ENCODE data around the gene CNTN4.

Gene CNTN4

DNA sequence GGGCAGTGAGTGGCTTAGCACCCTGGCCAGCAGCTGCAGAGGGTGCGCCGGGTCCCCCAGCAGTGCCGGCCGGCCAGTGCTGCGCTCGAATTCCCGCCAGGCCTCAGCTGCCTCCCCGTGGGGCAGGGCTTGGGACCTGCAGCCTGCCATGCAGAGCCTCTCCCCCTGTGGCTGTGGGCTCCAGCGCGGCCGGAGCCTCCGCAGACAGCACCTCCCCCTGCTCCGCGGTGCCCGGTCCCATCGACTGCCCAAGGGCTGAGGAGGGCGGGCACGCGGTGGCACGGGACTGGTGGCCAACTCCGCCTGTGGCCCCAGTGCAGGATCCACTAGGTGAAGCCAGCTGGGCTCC is 386.3 kb downstream of the CNTN4 start:
- no peak for DNase-seq (ENCODE audit: extremely low spot score)
- POLR2A ChIA-PET: no interaction called here
- CTCF ChIA-PET: no interaction called here
- no peak for TF ChIP-seq FOXA1 (IDR thresholded peaks at IDR 0.05)
- TF ChIP-seq NFRKB (IDR thresholded peaks at IDR 0.05): no peak
- TF ChIP-seq SUZ12 (IDR thresholded peaks at IDR 0.05): no peak
- TF ChIP-seq L3MBTL2 (conservative IDR thresholded peaks at IDR 0.05): no peak
- TF ChIP-seq SP1 (IDR thresholded peaks at IDR 0.05): no peak
- TF ChIP-seq HDGF (IDR thresholded peaks at IDR 0.05; ENCODE audit: borderline replicate concordance): no peak
- TF ChIP-seq, protein P1, sequence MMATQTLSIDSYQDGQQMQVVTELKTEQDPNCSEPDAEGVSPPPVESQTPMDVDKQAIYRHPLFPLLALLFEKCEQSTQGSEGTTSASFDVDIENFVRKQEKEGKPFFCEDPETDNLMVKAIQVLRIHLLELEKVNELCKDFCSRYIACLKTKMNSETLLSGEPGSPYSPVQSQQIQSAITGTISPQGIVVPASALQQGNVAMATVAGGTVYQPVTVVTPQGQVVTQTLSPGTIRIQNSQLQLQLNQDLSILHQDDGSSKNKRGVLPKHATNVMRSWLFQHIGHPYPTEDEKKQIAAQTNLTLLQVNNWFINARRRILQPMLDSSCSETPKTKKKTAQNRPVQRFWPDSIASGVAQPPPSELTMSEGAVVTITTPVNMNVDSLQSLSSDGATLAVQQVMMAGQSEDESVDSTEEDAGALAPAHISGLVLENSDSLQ (IDR thresholded peaks at IDR 0.05): no peak
- TF ChIP-seq CTBP1 (IDR thresholded peaks at IDR 0.05; ENCODE audit: borderline replicate concordance): no peak
- no peak for TF ChIP-seq ELF4 (IDR thresholded peaks at IDR 0.05)
- no peak for TF ChIP-seq FOXM1 (IDR thresholded peaks at IDR 0.05; ENCODE audit: borderline replicate concordance)
- TF ChIP-seq ZNF384 (IDR thresholded peaks at IDR 0.05): no peak
- TF ChIP-seq FOXK2 (IDR thresholded peaks at IDR 0.05): no peak
- TF ChIP-seq ARNT (IDR thresholded peaks at IDR 0.05): no peak
- TF ChIP-seq TARDBP (IDR thresholded peaks at IDR 0.05): no peak
- TF ChIP-seq BHLHE40 (IDR thresholded peaks at IDR 0.05; ENCODE audit: borderline replicate concordance): no peak

DNA sequence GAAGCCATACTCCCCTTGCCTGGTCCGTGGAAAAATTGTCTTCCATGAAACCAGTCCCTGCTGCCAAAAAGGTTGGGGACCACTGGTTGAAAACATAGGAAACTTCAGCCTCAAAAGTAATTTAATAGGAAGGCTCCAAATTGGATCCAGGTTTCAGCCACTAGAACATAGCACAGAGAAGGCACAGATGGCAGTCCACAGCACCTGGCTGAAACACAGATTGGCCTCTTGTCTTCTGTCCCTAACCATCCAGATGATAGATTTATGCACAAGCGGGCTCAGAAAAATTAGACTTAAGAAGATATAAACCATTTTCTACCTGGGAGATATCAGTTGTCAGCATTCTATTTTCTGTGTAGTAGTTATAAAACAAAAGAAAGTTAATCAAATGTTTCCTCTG is 397.1 kb downstream of the CNTN4 start:
- DNase-seq (ENCODE audit: extremely low spot score): no peak
- POLR2A ChIA-PET: no interaction called here
- TF ChIP-seq ARNT (IDR thresholded peaks at IDR 0.05) (no peak), ELF4 (IDR thresholded peaks at IDR 0.05) (no peak), NFRKB (IDR thresholded peaks at IDR 0.05) (no peak), ZNF384 (IDR thresholded peaks at IDR 0.05) (no peak), SP1 (IDR thresholded peaks at IDR 0.05) (no peak), LEF1 (IDR thresholded peaks at IDR 0.05; ENCODE audit: borderline replicate concordance) (no peak)
- CTCF ChIA-PET: no interaction called here

DNA sequence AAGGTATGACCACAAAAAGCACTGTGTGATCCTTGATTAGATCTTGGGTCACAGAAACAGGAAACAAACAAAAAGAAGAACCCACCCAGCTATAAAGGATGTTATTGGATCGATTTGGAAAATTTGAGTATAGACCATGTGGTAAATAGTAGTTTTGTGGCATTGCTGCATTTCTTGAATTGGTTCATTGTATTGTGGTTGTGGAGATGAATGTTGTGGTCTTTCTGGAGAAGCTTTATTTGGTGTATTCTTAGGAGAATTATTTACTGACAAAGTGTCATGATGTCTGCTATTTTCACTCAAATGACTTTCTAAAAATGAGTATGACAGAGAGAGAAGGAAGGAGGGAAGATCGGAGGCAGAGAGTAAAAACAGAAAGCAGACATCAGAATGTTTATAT is 406.2 kb downstream of the CNTN4 start:
- no peak for TF ChIP-seq FOXM1 (IDR thresholded peaks at IDR 0.05; ENCODE audit: borderline replicate concordance)
- TF ChIP-seq HDGF (IDR thresholded peaks at IDR 0.05; ENCODE audit: borderline replicate concordance): no peak
- TF ChIP-seq CTBP1 (IDR thresholded peaks at IDR 0.05; ENCODE audit: borderline replicate concordance): no peak
- TF ChIP-seq FOXA1 (IDR thresholded peaks at IDR 0.05): no peak
- POLR2A ChIA-PET: no interaction called here
- DNase-seq (ENCODE audit: extremely low spot score): no peak
- CTCF ChIA-PET: no interaction called here

DNA sequence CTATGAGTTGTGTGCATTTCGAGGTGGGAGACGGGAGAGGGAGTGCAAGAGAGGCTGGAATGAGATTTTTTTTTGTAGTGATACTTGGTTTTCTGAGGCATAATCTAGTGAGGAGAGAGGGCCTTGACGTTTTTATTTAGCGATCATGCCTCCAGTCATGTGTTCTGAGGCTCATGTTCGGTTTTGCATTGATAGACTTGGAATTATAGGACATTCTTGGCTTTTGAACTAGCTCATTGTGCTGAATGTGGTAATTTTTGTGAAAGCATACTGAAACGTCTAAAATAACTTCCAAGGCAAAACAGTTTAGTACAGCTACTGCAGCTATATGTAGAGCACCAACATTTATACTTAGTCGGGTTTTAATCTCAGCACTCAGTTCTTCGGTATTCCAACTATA is 408.1 kb downstream of the CNTN4 start:
- ChIA-PET CTCF (no interaction called here), POLR2A (no interaction called here)
- no peak for TF ChIP-seq SUZ12 (IDR thresholded peaks at IDR 0.05)
- no peak for TF ChIP-seq FOXM1 (IDR thresholded peaks at IDR 0.05; ENCODE audit: borderline replicate concordance)
- TF ChIP-seq CTBP1 (IDR thresholded peaks at IDR 0.05; ENCODE audit: borderline replicate concordance): no peak
- TF ChIP-seq LEF1 (IDR thresholded peaks at IDR 0.05; ENCODE audit: borderline replicate concordance): no peak
- no peak for TF ChIP-seq ELF4 (IDR thresholded peaks at IDR 0.05)
- TF ChIP-seq FOXK2 (IDR thresholded peaks at IDR 0.05): no peak
- TF ChIP-seq SP1 (IDR thresholded peaks at IDR 0.05): no peak
- TF ChIP-seq FOXA1 (IDR thresholded peaks at IDR 0.05): no peak
- no peak for TF ChIP-seq HDGF (IDR thresholded peaks at IDR 0.05; ENCODE audit: borderline replicate concordance)
- TF ChIP-seq ARNT (IDR thresholded peaks at IDR 0.05): no peak
- TF ChIP-seq, protein P1 (IDR thresholded peaks at IDR 0.05): no peak
- no peak for TF ChIP-seq TARDBP (IDR thresholded peaks at IDR 0.05)
- no peak for TF ChIP-seq ZNF384 (IDR thresholded peaks at IDR 0.05)
- no peak for TF ChIP-seq L3MBTL2 (conservative IDR thresholded peaks at IDR 0.05)
- no peak for TF ChIP-seq NFRKB (IDR thresholded peaks at IDR 0.05)
- TF ChIP-seq BHLHE40 (IDR thresholded peaks at IDR 0.05; ENCODE audit: borderline replicate concordance): no peak

DNA sequence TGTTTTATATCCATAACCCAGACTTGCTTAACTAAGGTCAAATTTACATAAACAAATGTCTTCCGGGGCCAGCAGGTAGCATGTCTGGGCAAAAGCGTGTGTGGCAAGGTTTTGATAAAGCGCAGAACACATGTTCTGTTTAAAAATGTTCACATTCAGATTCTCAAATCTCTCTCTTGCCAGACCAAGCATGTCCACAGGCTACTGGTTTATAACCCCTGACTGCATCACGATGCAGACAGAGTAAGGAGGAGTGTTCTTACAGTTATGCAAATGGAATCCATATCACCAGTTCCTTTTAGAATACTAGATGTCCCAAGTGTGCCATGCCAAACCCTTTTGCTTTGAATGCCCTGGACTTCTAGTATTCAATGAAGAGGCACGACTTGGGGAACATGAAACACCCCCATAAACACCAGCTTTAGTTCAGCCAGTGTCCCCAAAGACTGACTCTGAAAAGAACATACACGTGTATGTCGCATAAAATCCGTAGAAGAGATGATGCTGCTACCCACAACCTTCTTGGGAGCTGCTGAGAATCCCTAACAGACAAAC is 412.0 kb downstream of the CNTN4 start:
- DNase-seq (ENCODE audit: extremely low spot score): no peak
- POLR2A ChIA-PET: no interaction called here
- TF ChIP-seq HDGF (IDR thresholded peaks at IDR 0.05; ENCODE audit: borderline replicate concordance): no peak
- no peak for TF ChIP-seq SUZ12 (IDR thresholded peaks at IDR 0.05)
- TF ChIP-seq FOXK2 (IDR thresholded peaks at IDR 0.05): no peak
- no peak for TF ChIP-seq ARNT (IDR thresholded peaks at IDR 0.05)
- TF ChIP-seq L3MBTL2 (conservative IDR thresholded peaks at IDR 0.05): no peak
- CTCF ChIA-PET: no interaction called here

More for the DNA sequence above, 408.1 kb downstream of the CNTN4 start:
- DNase-seq (ENCODE audit: extremely low spot score): no peak

DNA sequence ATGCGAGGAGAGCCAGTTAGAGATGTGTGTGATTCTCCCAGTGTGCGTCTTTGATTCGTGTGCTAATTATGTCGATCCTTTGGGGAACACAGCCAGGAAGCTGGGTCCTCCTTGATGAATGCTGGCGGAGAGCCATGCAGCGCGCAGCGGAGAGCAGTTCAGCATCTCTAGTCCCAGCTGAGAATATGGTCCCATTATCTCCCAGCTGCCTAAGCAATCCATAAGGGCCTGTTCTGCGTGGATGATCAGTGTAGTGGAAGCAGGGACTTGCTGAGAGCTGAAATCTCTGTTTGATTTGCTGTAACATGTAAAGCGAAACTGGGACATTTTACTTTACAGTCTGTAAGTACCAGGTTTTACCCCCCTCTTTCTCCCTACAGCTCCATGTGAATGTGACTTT is 412.7 kb downstream of the CNTN4 start:
- ChIA-PET CTCF (no interaction called here), POLR2A (no interaction called here)
- DNase-seq (ENCODE audit: extremely low spot score): no peak
- no peak for TF ChIP-seq ELF4 (IDR thresholded peaks at IDR 0.05)
- TF ChIP-seq L3MBTL2 (conservative IDR thresholded peaks at IDR 0.05): no peak
- no peak for TF ChIP-seq HDGF (IDR thresholded peaks at IDR 0.05; ENCODE audit: borderline replicate concordance)
- no peak for TF ChIP-seq ARNT (IDR thresholded peaks at IDR 0.05)
- no peak for TF ChIP-seq BHLHE40 (IDR thresholded peaks at IDR 0.05; ENCODE audit: borderline replicate concordance)
- no peak for TF ChIP-seq ZNF384 (IDR thresholded peaks at IDR 0.05)
- TF ChIP-seq FOXK2 (IDR thresholded peaks at IDR 0.05): no peak
- no peak for TF ChIP-seq TARDBP (IDR thresholded peaks at IDR 0.05)
- TF ChIP-seq FOXA1 (IDR thresholded peaks at IDR 0.05): no peak
- TF ChIP-seq SP1 (IDR thresholded peaks at IDR 0.05): no peak
- TF ChIP-seq SUZ12 (IDR thresholded peaks at IDR 0.05): no peak
- no peak for TF ChIP-seq CTBP1 (IDR thresholded peaks at IDR 0.05; ENCODE audit: borderline replicate concordance)
- TF ChIP-seq, protein P1 (IDR thresholded peaks at IDR 0.05): no peak
- no peak for TF ChIP-seq FOXM1 (IDR thresholded peaks at IDR 0.05; ENCODE audit: borderline replicate concordance)
- no peak for TF ChIP-seq NFRKB (IDR thresholded peaks at IDR 0.05)

All from HEK293T (cell line).